GM23248 (cell line): ENCODE data around the gene TGIF1. TPM values are rescaled to one million over a fixed set of nuclear protein-coding genes. Genes with fewer than 3 reads are reported as not detected.

Experiments
- DNase-seq: peaks from one replicate; pipeline ENCODE4 v3.0.0-alpha.2; 2015
- H2AFZ ChIP-seq: fragments of 200-600 bp; sonication (generic); 2 replicates; pipeline ENCODE4 v1.6.1; 2016; ENCODE audit warnings: antibody characterized with exemption
- H3F3A ChIP-seq: fragments of 200-600 bp; sonication (generic); 2 replicates; pipeline ENCODE4 v1.6.1; 2016; ENCODE audit warnings: mild to moderate bottlenecking, antibody characterized with exemption, mixed run types; ENCODE audit not compliant: insufficient read depth
- H3K27ac ChIP-seq: fragments of 200-600 bp; sonication (generic); 2 replicates; pipeline ENCODE4 v1.5.1; 2016; ENCODE audit warnings: mild to moderate bottlenecking
- H3K27me3 ChIP-seq: fragments of 200-600 bp; sonication (generic); replicated peaks from 2 replicates; pipeline ENCODE4 v1.6.1; 2016; ENCODE audit warnings: mild to moderate bottlenecking; ENCODE audit not compliant: insufficient read depth
- H3K36me3 ChIP-seq: fragments of 200-600 bp; sonication (generic); 2 replicates; pipeline ENCODE4 v1.6.1; 2016; ENCODE audit warnings: low read depth, mild to moderate bottlenecking
- H3K4me1 ChIP-seq: fragments of 200-600 bp; sonication (generic); 2 replicates; pipeline ENCODE4 v1.6.1; 2016; ENCODE audit warnings: mild to moderate bottlenecking; ENCODE audit not compliant: insufficient read depth
- H3K4me2 ChIP-seq: fragments of 200-600 bp; sonication (generic); one replicate; pipeline ENCODE4 v1.6.1; 2016; ENCODE audit warnings: mild to moderate bottlenecking; ENCODE audit not compliant: unreplicated experiment
- H3K4me3 ChIP-seq: fragments of 200-600 bp; sonication (generic); 2 replicates; pipeline ENCODE4 v1.5.1; 2016; ENCODE audit warnings: mild to moderate bottlenecking
- H3K79me2 ChIP-seq: fragments of 200-600 bp; sonication (generic); 2 replicates; pipeline ENCODE4 v1.6.1; 2016; ENCODE audit warnings: mild to moderate bottlenecking; ENCODE audit not compliant: insufficient read depth
- H3K9ac ChIP-seq: fragments of 200-600 bp; sonication (generic); 2 replicates; pipeline ENCODE4 v1.6.1; 2016; ENCODE audit warnings: mild to moderate bottlenecking
- H3K9me2 ChIP-seq: fragments of 200-600 bp; sonication (generic); 2 replicates; pipeline ENCODE4 v1.6.1; 2016; ENCODE audit warnings: mixed run types, mild to moderate bottlenecking, moderate library complexity; ENCODE audit not compliant: insufficient read depth
- H3K9me3 ChIP-seq: fragments of 200-600 bp; sonication (generic); one replicate; pipeline ENCODE4 v1.6.1; 2017; ENCODE audit warnings: low read depth
- H4K20me1 ChIP-seq: fragments of 200-600 bp; sonication (generic); 2 replicates; pipeline ENCODE4 v1.6.0; 2016; ENCODE audit not compliant: insufficient read depth
- EZH2 ChIP-seq: fragments of 200-600 bp; sonication (generic); IDR thresholded peaks from 2 replicates; pipeline ENCODE4 v1.6.1; 2018; ENCODE audit warnings: antibody characterized with exemption, mild to moderate bottlenecking; ENCODE audit not compliant: insufficient read depth, poor library complexity, severe bottlenecking
- EZH2phosphoT487 ChIP-seq: fragments of 200-600 bp; sonication (generic); IDR thresholded peaks from 2 replicates; pipeline ENCODE4 v1.6.1; 2018; ENCODE audit warnings: antibody characterized with exemption, moderate library complexity, mild to moderate bottlenecking, low read depth; ENCODE audit not compliant: insufficient read depth
- WGBS, 2 experiments: methylation state at CpG; one replicate each; pipeline ENCODE4 v1.1.6; 2015 to 2017; ENCODE audit warnings: low lambda C conversion rate in 2 of 2, low coverage in 1 of 2; ENCODE audit errors: missing lambda C conversion rate in 2 of 2; 5-methylcytosine and 5-hydroxymethylcytosine counted together
- in situ Hi-C: fragments of 300-500 bp; cut with MboI; formaldehyde crosslinking; loops from 2 replicates; pipeline ENCODE4 v1.15.0; 2020
- polyA plus RNA-seq: library from polyadenylated mRNA; unstranded; fragments of >200 nt; fragmentation: Nextera tagmentation; extraction: Ambion mirVana; gene quantifications from 2 replicates; pipeline ENCODE4 v1.2.1, GENCODE V29; 2016
- total RNA-seq: library from RNA; depleted of rRNA; stranded (reverse); fragments of >200 nt; shearing (Covaris generic); gene quantifications from 2 replicates; pipeline ENCODE4 v1.2.3, GENCODE V29; 2014; rRNA removed

Gene TGIF1
- total and polyA plus RNA-seq, 2 experiments from 2014 or later, result 88.0 to 122 TPM

DNA sequence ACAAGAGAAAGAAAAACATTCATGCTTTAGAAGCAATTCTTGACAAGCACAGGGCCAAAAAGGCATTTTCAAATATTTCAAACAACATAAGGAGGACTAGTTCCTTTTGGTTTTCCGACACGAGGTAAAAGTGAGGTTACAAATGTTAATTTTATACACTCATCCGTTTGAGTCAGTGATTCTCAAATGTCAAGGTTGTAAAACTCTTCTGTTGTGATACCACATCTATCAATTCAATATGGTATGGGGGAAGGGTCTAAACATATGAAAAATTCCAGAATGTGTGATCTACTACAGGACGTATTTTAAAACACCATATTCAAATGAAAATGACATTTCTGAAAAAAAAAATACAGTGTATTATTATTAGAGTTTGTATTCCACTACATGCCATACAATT lies 52.7 kb downstream of the TGIF1 start:
- H2AFZ ChIP-seq, result no peak overlapping the region
- no peaks in the 10 kb centered on the region for H3K27me3 ChIP-seq
- no peaks in the 10 kb centered on the region for H3K4me1 ChIP-seq
- DNase-seq, result no peak
- TF ChIP-seq EZH2 (no peak), EZH2phosphoT487 (no peak)
- H3K27ac ChIP-seq, result no peak overlapping the region
- WGBS, 2 experiments, result 70 to 72% methylated on average over 4 of the region's 4 CpGs
- no peak overlapping the region for H3K9ac ChIP-seq
- no peaks in the 10 kb centered on the region for H3F3A ChIP-seq
- no peak overlapping the region for H3K4me2 ChIP-seq
- no peaks in the 10 kb centered on the region for H3K36me3 ChIP-seq
- no peaks in the 10 kb centered on the region for H3K9me2 ChIP-seq
- H3K4me3 ChIP-seq, result no peak overlapping the region
- no peaks in the 10 kb centered on the region for H4K20me1 ChIP-seq
- no peaks in the 10 kb centered on the region for H3K79me2 ChIP-seq
- no peaks in the 10 kb centered on the region for H3K9me3 ChIP-seq
- in situ Hi-C loops, result no loop called here

DNA sequence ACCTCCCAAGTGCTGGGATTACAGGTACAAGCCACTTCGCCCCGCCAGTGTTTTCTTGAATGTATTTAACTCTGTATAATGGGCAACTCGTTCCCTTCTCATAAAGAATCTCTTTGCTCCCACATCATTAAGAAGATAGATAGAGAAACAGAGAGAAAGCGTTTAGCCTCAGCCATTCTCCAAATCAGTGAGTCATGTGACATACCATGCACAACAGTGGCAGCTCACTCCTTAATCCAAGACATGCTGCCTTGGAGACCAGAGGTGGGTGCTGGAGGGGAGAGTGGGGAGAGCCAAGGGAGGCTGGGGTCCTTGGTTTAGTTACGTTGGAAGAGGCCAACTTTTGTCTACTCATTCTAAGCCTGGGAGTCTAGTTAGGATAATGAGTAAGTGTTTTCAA lies 54.7 kb downstream of the TGIF1 start:
- in situ Hi-C loops, result no loop called here
- 72 to 75% methylated on average over 5 of the region's 5 CpGs for WGBS, 2 experiments

DNA sequence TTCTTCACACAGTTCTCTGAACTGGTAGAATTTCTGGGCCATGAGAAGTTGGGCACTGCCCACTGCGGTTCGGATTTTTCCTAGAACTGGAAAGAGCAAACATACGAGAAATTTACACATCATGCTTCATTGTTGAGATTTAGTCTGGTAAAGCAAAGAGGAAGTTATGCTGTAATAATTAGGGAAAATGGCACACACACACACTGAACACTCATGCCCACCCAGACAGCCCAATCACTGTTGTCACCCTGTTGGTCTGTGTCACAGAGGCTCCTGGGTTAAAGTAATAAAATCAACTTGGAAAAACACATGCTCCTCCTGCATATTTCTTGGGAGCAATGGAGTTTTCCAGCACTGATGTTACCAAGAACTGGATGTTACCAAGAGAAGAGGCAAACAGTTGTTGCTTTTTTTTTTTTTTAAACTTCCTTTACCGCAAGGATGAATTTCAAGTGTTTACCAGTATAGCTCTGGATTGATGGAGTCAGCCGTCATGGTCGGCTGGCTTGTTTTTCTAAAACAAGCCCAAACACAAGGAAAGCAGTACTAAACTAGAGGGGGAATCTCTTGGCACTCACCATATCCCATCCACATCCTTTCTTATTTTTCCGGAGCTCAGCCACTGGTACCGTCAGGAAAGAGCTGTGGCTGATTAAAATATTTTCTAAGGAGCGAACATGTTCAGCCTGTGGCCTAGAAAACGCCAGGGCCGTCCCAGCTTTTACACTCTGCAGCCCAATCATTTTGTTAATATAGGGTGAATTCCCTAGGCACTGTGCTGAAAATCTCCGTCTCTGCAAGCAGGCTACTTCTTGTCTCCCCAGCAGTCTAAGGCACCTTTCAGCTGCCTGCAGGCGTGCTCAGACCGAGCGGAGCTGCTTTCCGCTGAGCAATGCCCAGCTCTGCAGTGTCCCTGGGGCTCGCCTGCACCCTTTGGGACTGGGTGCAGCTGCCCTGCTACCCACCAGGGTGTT lies 58.9 kb downstream of the TGIF1 start:
- Histone ChIP-seq H3K27me3 (0 out of 2 replicates have a peak, but pooled peaks cover 7% of the 10 kb centered on the region), H3K9ac (no peak overlapping the region), H3K36me3 (no peaks in the 10 kb centered on the region), H3K9me2 (no peaks in the 10 kb centered on the region), H4K20me1 (no peaks in the 10 kb centered on the region), H2AFZ (no peak overlapping the region), H3K4me3 (no peak overlapping the region), H3K9me3 (no peaks in the 10 kb centered on the region), H3K79me2 (no peaks in the 10 kb centered on the region), H3F3A (peaks cover 13% of the 10 kb centered on the region), H3K27ac (no peak overlapping the region), H3K4me2 (no peak overlapping the region), H3K4me1 (peaks cover 16% of the 10 kb centered on the region)
- 94 to 96% methylated on average over 17 of the region's 17 CpGs for WGBS, 2 experiments
- in situ Hi-C loops, result no loop called here
- DNase-seq, result no peak
- TF ChIP-seq EZH2, result no peak

More for the DNA sequence above, 54.7 kb downstream of the TGIF1 start:
- no peaks in the 10 kb centered on the region for H3K9me3 ChIP-seq
- H3K27me3 ChIP-seq, result 0 out of 2 replicates have a peak, but pooled peaks cover 7% of the 10 kb centered on the region
- no peaks in the 10 kb centered on the region for H3F3A ChIP-seq
- no peak overlapping the region for H3K9ac ChIP-seq
- no peak for DNase-seq
- TF ChIP-seq EZH2, result no peak
- no peak for TF ChIP-seq EZH2phosphoT487
- H3K4me1 ChIP-seq, result no peaks in the 10 kb centered on the region
- H3K4me3 ChIP-seq, result no peak overlapping the region
- no peaks in the 10 kb centered on the region for H4K20me1 ChIP-seq
- H3K36me3 ChIP-seq, result no peaks in the 10 kb centered on the region
- no peak overlapping the region for H3K4me2 ChIP-seq
- H2AFZ ChIP-seq, result no peak overlapping the region
- H3K79me2 ChIP-seq, result no peaks in the 10 kb centered on the region
- H3K9me2 ChIP-seq, result no peaks in the 10 kb centered on the region
- no peak overlapping the region for H3K27ac ChIP-seq

Other genes with a start within 250 kb of the TGIF1 start
- 0.65 TPM in 1 of 2 replicates, not detected in the other for gene MYOM1, start 230.2 kb upstream of the TGIF1 start, total RNA-seq
- 0.42 and 0.64 TPM in 2 replicates for gene MYOM1, start 230.2 kb upstream of the TGIF1 start, polyA plus RNA-seq
- 748 and 789 TPM in 2 replicates for gene MYL12A, start 202.4 kb upstream of the TGIF1 start, total RNA-seq
- gene MYL12A, start 202.4 kb upstream of the TGIF1 start, polyA plus RNA-seq, result 1,649 and 1,670 TPM in 2 replicates
- 608 and 614 TPM in 2 replicates for gene MYL12B, start 188.0 kb upstream of the TGIF1 start, total RNA-seq
- gene MYL12B, start 188.0 kb upstream of the TGIF1 start, polyA plus RNA-seq, result 1,218 and 1,219 TPM in 2 replicates